ENCODE measurements around the gene INVS. TPM values are rescaled to one million over a fixed set of nuclear protein-coding genes. Genes with fewer than 3 reads are reported as not detected.

The INVS gene
- total RNA-seq: 11.5 and 15.3 TPM in 2 replicates
- polyA plus RNA-seq: 9.4 and 10.9 TPM in 2 replicates

GRCh38 chr9:100098887-100099721 is at the start of gene INVS, which contains the start of gene ERP44:
Gene INVS, plus strand, starts transcription at chr9:100099243. Its CDS starts 5,279 bp downstream, at chr9:100104522.
Gene ERP44, minus strand, starts transcription at chr9:100099000. Its CDS starts 160 bp downstream, at chr9:100098840.
- DNase-seq (ENCODE audit: low read depth in 1 of 2, low spot score in 1 of 2): peak; percentile 100
- Histone ChIP-seq H3K27me3 (no peaks in the 10 kb centered on the region), H3K4me1 (ENCODE audit: low read depth) (peaks cover 8% of the 10 kb centered on the region), H3K27ac (peak within 1 kb of the TSS; percentile 93), H3K36me3 (no peaks in the 10 kb centered on the region), H3K4me3 (peak within 1 kb of the TSS; percentile 88), H3K9me3 (ENCODE audit: low read depth) (no peaks in the 10 kb centered on the region)
- TF ChIP-seq CTCF (IDR thresholded peaks at IDR 0.05; ENCODE audit: low read depth, low read length): no peak

- no peak overlapping the region for H3K4me3 ChIP-seq
- H3K36me3 ChIP-seq: no peaks in the 10 kb centered on the region
- H3K4me1 ChIP-seq (ENCODE audit: low read depth): no peaks in the 10 kb centered on the region
- no peak overlapping the region for H3K27ac ChIP-seq
- no peaks in the 10 kb centered on the region for H3K9me3 ChIP-seq (ENCODE audit: low read depth)
- TF ChIP-seq CTCF (IDR thresholded peaks at IDR 0.05; ENCODE audit: low read depth, low read length): no peak
- DNase-seq (ENCODE audit: low read depth in 1 of 2, low spot score in 1 of 2): no peak
- no peaks in the 10 kb centered on the region for H3K27me3 ChIP-seq
Observed at GRCh38 chr9:100049551-100049950, 49.5 kb upstream of the INVS start.

- no peaks in the 10 kb centered on the region for H3K9me3 ChIP-seq (ENCODE audit: low read depth)
- no peak overlapping the region for H3K4me3 ChIP-seq
- no peak for TF ChIP-seq CTCF (IDR thresholded peaks at IDR 0.05; ENCODE audit: low read depth, low read length)
- no peak overlapping the region for H3K27ac ChIP-seq
- H3K36me3 ChIP-seq: no peaks in the 10 kb centered on the region
- no peaks in the 10 kb centered on the region for H3K27me3 ChIP-seq
- peaks cover 16% of the 10 kb centered on the region for H3K4me1 ChIP-seq (ENCODE audit: low read depth)
- DNase-seq (ENCODE audit: low read depth in 1 of 2, low spot score in 1 of 2): no peak
Observed at GRCh38 chr9:100052375-100052774, 46.7 kb upstream of the INVS start.

GRCh38 chr9:100056561-100056960 is 42.5 kb upstream of the INVS start:
- Histone ChIP-seq H3K27ac (peak overlapping the region; percentile 45), H3K9me3 (ENCODE audit: low read depth) (no peaks in the 10 kb centered on the region), H3K4me3 (no peak overlapping the region), H3K4me1 (ENCODE audit: low read depth) (peaks cover 17% of the 10 kb centered on the region), H3K27me3 (no peaks in the 10 kb centered on the region), H3K36me3 (no peaks in the 10 kb centered on the region)
- no peak for DNase-seq (ENCODE audit: low read depth in 1 of 2, low spot score in 1 of 2)
- TF ChIP-seq CTCF (IDR thresholded peaks at IDR 0.05; ENCODE audit: low read depth, low read length): no peak

GRCh38 chr9:100057624-100058023 is 41.4 kb upstream of the INVS start:
- Histone ChIP-seq H3K4me3 (no peak overlapping the region), H3K9me3 (ENCODE audit: low read depth) (no peaks in the 10 kb centered on the region), H3K36me3 (no peaks in the 10 kb centered on the region), H3K27me3 (no peaks in the 10 kb centered on the region), H3K4me1 (ENCODE audit: low read depth) (peaks cover 17% of the 10 kb centered on the region), H3K27ac (peak overlapping the region; percentile 45)
- no peak for DNase-seq (ENCODE audit: low read depth in 1 of 2, low spot score in 1 of 2)
- TF ChIP-seq CTCF (IDR thresholded peaks at IDR 0.05; ENCODE audit: low read depth, low read length): no peak

Data from cardiac muscle cell (in vitro differentiated cells and primary cell).